Gastroesophageal sphincter (tissue), 3 donors: ENCODE results near the gene SUN3.

ENCODE experiments used
- CTCF ChIP-seq, 4 experiments: fragments of 200-600 bp in 2 of 4; fragments of 450-650 bp in 2 of 4; sonication (generic) in 1 of 4; IDR thresholded peaks; one replicate each; pipeline ENCODE4 v1.5.1; 2017 to 2019; ENCODE audit warnings: antibody characterized with exemption in 4 of 4, mild to moderate bottlenecking in 2 of 4, moderate library complexity in 2 of 4
- POLR2A ChIP-seq, 2 donors: fragments of 450-650 bp; IDR thresholded peaks; one replicate each; pipeline ENCODE4 v1.6.1; 2017; ENCODE audit warnings: antibody characterized with exemption in 2 of 2, mild to moderate bottlenecking in 2 of 2, moderate library complexity in 1 of 2

DNA sequence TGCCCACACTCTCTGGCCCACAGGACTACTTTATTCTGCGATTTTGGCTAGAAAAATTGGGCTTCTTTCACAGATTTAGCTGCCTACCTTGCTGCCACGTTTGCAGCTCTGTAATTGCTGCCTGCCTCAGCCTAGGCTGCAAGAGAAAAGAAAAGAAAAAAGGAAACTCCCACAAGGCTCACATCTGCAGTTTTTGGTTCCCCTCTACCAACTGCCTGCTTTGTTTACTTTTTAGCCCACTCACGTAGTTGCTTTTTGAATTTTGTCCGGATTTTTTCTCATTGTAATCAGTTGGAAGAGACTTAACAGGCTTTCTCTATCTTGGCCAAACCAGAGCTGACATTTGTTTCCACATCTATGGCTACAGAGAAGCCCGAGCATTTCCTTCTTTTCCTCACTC, 24.3 kb downstream of the SUN3 start:
- no peak for TF ChIP-seq CTCF (IDR thresholded peaks at IDR 0.05)
- no peak for TF ChIP-seq POLR2A (IDR thresholded peaks at IDR 0.05)
